ENCODE measurements around the gene FSHR.

Gene FSHR

DNA sequence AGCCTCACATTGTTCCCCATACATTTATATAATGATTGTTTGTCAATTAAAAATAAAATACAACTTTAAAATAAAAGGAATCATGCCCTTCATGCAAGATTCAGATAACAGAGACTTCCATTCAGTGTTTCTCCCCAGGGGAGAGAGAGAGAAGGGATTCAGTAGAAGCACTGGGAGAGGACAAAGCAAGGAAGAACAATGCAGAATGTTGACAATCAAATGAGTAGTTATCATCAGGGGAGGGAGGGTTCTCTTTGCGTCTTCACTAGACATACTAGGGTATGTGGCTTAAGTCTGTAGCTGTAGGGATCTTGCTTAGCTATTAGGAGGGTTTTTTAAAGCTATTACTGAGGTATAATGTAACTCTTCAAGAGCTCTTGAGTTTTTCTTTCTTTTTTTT lies 30.7 kb downstream of the FSHR start:
- no peaks in the 10 kb centered on the region for H3K4me1 ChIP-seq
- no peaks in the 10 kb centered on the region for H3K9me3 ChIP-seq
- H3K36me3 ChIP-seq = no peaks in the 10 kb centered on the region
- TF ChIP-seq Cebpa-rat (IDR thresholded peaks at IDR 0.05) = no peak
- no peak overlapping the region for H3K27ac ChIP-seq
- no peak overlapping the region for H3K9ac ChIP-seq
- no peaks in the 10 kb centered on the region for H3K27me3 ChIP-seq
- H4K20me1 ChIP-seq = no peaks in the 10 kb centered on the region
- H3K4me2 ChIP-seq = no peak overlapping the region
- H3K4me3 ChIP-seq = no peak overlapping the region

DNA sequence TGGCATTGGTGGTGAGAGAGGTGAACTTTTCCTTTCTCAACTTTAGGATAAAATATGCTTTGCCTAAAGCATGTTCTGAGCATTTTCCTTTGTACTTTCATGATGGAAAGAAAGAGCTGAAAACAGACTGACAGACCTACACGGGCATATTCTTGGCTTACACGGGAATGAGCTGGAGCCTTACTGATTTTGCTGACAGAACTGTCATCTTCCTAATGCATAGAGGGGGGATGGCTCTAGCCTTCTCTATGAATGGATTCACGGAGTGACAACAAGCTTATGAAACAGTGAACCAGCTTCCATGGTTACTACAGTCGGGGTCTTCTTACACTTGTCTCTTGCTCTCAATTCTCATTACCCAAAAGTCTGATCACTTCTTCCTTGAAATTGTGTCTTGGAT lies 32.2 kb downstream of the FSHR start:
- no peak overlapping the region for H3K4me2 ChIP-seq
- no peak overlapping the region for H3K4me3 ChIP-seq
- no peaks in the 10 kb centered on the region for H3K36me3 ChIP-seq
- no peaks in the 10 kb centered on the region for H3K27me3 ChIP-seq
- H3K27ac ChIP-seq = no peak overlapping the region
- TF ChIP-seq Cebpa-rat (IDR thresholded peaks at IDR 0.05) = no peak
- H4K20me1 ChIP-seq = no peaks in the 10 kb centered on the region
- no peaks in the 10 kb centered on the region for H3K4me1 ChIP-seq
- H3K9me3 ChIP-seq = no peaks in the 10 kb centered on the region
- no peak overlapping the region for H3K9ac ChIP-seq

GRCh38 chr2:49113046-49113445 lies 41.3 kb downstream of the FSHR start:
- Histone ChIP-seq H3K9me3 (no peaks in the 10 kb centered on the region), H3K36me3 (no peaks in the 10 kb centered on the region), H3K4me1 (no peaks in the 10 kb centered on the region), H4K20me1 (no peaks in the 10 kb centered on the region), H3K27me3 (no peaks in the 10 kb centered on the region), H3K4me3 (no peak overlapping the region), H3K4me2 (no peak overlapping the region), H3K9ac (no peak overlapping the region), H3K27ac (no peak overlapping the region)
- no peak for TF ChIP-seq Cebpa-rat (IDR thresholded peaks at IDR 0.05)

GRCh38 chr2:49111456-49111855 lies 42.9 kb downstream of the FSHR start:
- no peaks in the 10 kb centered on the region for H3K9me3 ChIP-seq
- H3K4me3 ChIP-seq = no peak overlapping the region
- H3K27ac ChIP-seq = no peak overlapping the region
- no peaks in the 10 kb centered on the region for H4K20me1 ChIP-seq
- TF ChIP-seq Cebpa-rat (IDR thresholded peaks at IDR 0.05) = no peak
- no peaks in the 10 kb centered on the region for H3K4me1 ChIP-seq
- H3K27me3 ChIP-seq = no peaks in the 10 kb centered on the region
- no peak overlapping the region for H3K4me2 ChIP-seq
- H3K36me3 ChIP-seq = no peaks in the 10 kb centered on the region
- H3K9ac ChIP-seq = no peak overlapping the region

DNA sequence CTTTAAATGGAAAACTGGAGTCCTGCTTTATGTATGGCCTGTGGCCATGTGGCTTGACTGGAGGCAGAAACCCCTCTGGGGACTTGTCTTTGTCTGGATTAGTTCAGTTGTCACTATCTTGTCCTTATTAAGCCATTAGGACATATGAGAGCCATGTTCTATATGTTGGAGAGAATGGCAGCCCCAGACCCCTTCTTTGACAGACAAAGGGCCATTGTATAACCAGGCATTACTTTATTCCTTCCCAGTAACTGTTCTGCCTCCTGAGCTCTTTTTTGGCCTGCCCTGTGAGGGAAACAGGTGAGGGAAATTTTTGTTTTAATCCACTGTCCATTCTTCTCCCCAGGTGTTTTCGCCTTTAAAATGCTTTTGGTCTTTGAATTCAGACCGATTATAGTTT lies 43.3 kb downstream of the FSHR start:
- Histone ChIP-seq H3K4me2 (no peak overlapping the region), H3K4me3 (no peak overlapping the region), H4K20me1 (no peaks in the 10 kb centered on the region), H3K27ac (no peak overlapping the region), H3K4me1 (no peaks in the 10 kb centered on the region), H3K9me3 (no peaks in the 10 kb centered on the region), H3K27me3 (no peaks in the 10 kb centered on the region), H3K9ac (no peak overlapping the region), H3K36me3 (no peaks in the 10 kb centered on the region)
- no peak for TF ChIP-seq Cebpa-rat (IDR thresholded peaks at IDR 0.05)

- Histone ChIP-seq H3K36me3 (no peaks in the 10 kb centered on the region), H4K20me1 (no peaks in the 10 kb centered on the region), H3K9me3 (no peaks in the 10 kb centered on the region), H3K27me3 (no peaks in the 10 kb centered on the region), H3K4me3 (no peak overlapping the region), H3K9ac (no peak overlapping the region), H3K4me2 (no peak overlapping the region), H3K27ac (no peak overlapping the region), H3K4me1 (no peaks in the 10 kb centered on the region)
- TF ChIP-seq Cebpa-rat (IDR thresholded peaks at IDR 0.05) = no peak
Measured at GRCh38 chr2:49110571-49110970, 43.7 kb downstream of the FSHR start.

DNA sequence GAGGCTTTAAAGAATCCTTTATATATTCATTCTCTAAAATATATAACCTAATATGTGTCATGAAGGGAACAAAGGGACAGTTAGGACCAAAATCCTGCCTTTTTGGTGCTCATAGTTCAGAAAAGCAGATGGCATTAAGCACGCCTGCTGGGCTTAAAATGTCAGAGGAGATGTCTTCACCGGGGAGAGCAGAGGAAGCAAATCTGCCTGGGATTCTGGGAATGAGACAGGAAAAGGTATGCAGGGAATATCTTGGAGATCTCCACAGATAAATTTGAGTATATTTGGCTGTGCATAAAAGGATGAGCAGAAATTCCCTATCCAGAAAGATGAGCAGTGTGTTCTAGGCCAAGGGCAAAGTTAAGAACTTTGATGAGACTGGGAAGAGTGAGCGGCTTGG lies 45.5 kb downstream of the FSHR start:
- no peak overlapping the region for H3K4me2 ChIP-seq

DNA sequence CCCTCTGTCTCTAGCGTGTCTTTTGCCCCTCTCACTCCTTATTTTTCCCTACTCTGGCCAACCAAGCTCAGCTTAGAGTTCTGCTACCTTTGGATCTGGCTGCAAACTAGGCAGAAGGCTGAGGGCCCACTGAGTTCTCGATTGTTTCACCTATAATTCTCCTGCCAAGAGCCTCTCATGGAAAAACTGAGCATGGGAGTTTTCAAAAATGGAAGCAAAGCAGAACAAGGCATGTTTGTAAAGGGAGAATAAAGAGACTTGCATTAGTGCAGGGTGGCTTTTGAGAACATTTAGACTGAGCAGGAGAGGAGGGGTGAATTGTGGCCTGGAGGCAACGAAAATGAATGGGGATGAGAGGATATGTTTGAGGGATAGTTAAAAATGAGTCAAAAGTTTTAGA lies 45.9 kb downstream of the FSHR start:
- TF ChIP-seq Cebpa-rat (IDR thresholded peaks at IDR 0.05) = no peak
- no peak overlapping the region for H3K4me3 ChIP-seq
- no peaks in the 10 kb centered on the region for H3K27me3 ChIP-seq
- no peaks in the 10 kb centered on the region for H3K9me3 ChIP-seq
- H4K20me1 ChIP-seq = no peaks in the 10 kb centered on the region
- H3K9ac ChIP-seq = no peak overlapping the region
- H3K4me2 ChIP-seq = no peak overlapping the region
- H3K4me1 ChIP-seq = no peaks in the 10 kb centered on the region
- H3K36me3 ChIP-seq = no peaks in the 10 kb centered on the region
- no peak overlapping the region for H3K27ac ChIP-seq

More for the DNA sequence above, 45.5 kb downstream of the FSHR start:
- no peak for TF ChIP-seq Cebpa-rat (IDR thresholded peaks at IDR 0.05)
- Histone ChIP-seq H3K9me3 (no peaks in the 10 kb centered on the region), H3K4me1 (no peaks in the 10 kb centered on the region), H3K27me3 (no peaks in the 10 kb centered on the region), H3K9ac (no peak overlapping the region), H4K20me1 (no peaks in the 10 kb centered on the region), H3K36me3 (no peaks in the 10 kb centered on the region), H3K4me3 (no peak overlapping the region), H3K27ac (no peak overlapping the region)

GRCh38 chr2:49105506-49105905 lies 48.8 kb downstream of the FSHR start:
- Histone ChIP-seq H3K4me3 (no peak overlapping the region), H3K4me1 (no peaks in the 10 kb centered on the region), H3K36me3 (no peaks in the 10 kb centered on the region), H3K27me3 (no peaks in the 10 kb centered on the region), H3K4me2 (no peak overlapping the region), H3K27ac (no peak overlapping the region), H4K20me1 (no peaks in the 10 kb centered on the region), H3K9me3 (no peaks in the 10 kb centered on the region), H3K9ac (no peak overlapping the region)
- no peak for TF ChIP-seq Cebpa-rat (IDR thresholded peaks at IDR 0.05)

DNA sequence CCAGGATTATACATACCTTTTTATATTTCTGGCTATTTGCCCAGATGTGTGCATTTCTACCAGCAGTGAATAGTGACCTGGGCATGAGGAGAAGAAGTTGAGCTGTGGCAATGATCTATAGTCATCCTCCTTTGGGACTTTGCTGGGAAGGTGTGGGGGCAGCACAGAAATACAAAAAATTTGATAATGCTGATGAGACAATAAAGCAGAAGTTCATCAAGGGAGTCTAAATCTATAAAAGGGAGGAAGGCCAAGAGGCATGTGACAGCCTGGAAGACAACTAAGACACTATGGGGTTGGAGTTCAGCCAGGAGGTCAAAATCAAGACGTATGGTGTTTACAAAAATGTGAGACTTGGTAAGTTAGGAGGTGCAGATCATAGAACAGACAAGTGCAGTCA lies 52.2 kb downstream of the FSHR start:
- Histone ChIP-seq H3K9me3 (no peaks in the 10 kb centered on the region), H3K4me1 (no peaks in the 10 kb centered on the region), H4K20me1 (no peaks in the 10 kb centered on the region), H3K9ac (no peak overlapping the region), H3K27ac (no peak overlapping the region), H3K27me3 (no peaks in the 10 kb centered on the region), H3K4me3 (no peak overlapping the region), H3K4me2 (no peak overlapping the region), H3K36me3 (no peaks in the 10 kb centered on the region)
- no peak for TF ChIP-seq Cebpa-rat (IDR thresholded peaks at IDR 0.05)

DNA sequence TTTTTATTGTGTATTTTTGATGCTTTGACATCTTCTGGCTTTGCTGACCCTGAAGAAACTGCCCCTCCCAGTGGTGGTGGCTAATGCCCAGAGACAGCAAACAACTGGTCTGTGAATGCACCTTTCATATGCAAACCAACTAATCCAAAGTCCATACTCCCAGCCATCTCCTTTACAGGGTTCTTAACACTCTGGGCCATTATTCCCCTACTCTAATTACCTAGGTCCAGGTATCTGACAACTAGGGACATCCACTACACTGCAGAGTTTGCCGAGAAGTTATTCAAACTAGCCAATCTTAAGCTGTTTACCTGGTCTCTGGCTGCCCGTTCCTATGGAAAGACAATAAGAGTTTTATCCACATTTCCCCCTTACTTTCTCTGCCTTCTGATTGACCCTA lies 73.6 kb downstream of the FSHR start:
- H3K36me3 ChIP-seq = no peaks in the 10 kb centered on the region
- no peak overlapping the region for H3K4me3 ChIP-seq
- H3K27me3 ChIP-seq = no peaks in the 10 kb centered on the region
- H4K20me1 ChIP-seq = no peaks in the 10 kb centered on the region
- no peaks in the 10 kb centered on the region for H3K4me1 ChIP-seq
- H3K9ac ChIP-seq = no peak overlapping the region
- H3K9me3 ChIP-seq = peaks cover 13% of the 10 kb centered on the region
- H3K4me2 ChIP-seq = no peak overlapping the region
- H3K27ac ChIP-seq = no peak overlapping the region
- no peak for TF ChIP-seq Cebpa-rat (IDR thresholded peaks at IDR 0.05)
